Activated CD8-positive, alpha-beta memory T cell treated with anti-CD3 and anti-CD28 coated beads, Interleukin-2, amount 50 U/mL, for 24 hours (primary cell): ENCODE measurements around the gene NEB.
"Not testable (repeated sequence)": the region's sequence is repeated elsewhere in the genome, so short reads cannot be mapped to it uniquely, and the experiment has no call there.

Experiments
- DNase-seq: peaks from one replicate; pipeline ENCODE4 v3.0.0-alpha.2; 2020; ENCODE audit errors: extremely low read depth

The NEB gene

DNA sequence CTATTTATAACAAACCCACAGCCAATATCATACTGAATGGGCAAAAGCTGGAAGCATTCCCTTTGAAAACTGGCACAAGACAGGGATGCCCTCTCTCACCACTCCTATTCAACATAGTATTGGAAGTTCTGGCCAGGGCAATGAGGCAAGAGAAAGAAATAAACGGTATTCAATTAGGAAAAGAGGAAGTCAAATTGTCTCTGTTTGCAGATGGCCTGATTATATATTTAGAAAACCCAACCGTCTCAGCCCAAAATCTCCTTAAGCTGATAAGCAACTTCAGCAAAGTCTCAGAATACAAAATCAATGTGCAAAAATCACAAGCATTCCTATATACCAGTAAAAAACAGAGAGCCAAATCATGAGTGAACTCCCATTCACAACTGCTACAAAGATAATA, 176.4 kb downstream of the NEB start:
- DNase-seq = not testable (repeated sequence)

GRCh38 chr2:151556121-151556520, 178.2 kb downstream of the NEB start:
- no peak for DNase-seq

DNA sequence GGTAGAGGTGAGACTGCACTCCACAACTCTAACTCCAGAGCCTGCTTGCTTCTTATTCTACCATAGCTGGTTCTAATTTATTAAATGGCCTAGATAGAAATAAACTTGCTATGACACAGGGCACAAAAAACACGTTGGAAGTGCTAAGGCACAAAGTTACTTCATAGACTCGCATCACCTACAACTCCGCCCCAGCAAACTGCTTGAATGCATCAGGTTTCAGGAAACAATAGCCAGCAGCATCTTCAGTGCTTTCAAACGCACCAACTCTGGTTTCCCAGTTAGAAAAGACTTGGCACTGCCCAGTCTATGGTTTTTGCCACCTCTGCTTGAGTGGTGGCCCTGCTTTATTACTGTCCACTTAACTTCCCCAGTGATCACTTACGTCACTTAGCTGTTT, 182.0 kb downstream of the NEB start:
- no peak for DNase-seq

- DNase-seq = no peak
Observed at GRCh38 chr2:151551556-151551955, 182.7 kb downstream of the NEB start.

GRCh38 chr2:151549191-151549590, 185.1 kb downstream of the NEB start:
- DNase-seq = no peak

DNA sequence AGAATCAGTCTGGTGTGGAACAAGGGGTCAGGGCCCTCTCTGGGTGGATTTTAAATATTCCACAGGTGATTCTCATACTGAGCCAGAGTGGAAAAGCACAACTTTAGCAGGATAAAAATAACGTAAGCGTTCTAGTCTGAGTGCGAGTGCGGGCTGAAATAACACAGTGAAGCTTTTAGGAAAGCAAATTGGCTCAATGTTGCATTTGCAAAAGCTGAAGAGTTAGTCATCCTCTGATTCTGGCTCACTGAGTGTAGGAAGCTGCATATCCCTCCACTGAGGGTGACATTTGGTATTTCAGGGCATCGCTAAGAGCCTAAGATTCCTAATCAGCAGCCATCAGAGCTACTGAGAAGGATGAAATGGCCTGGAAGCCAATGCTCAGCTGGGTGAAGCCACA, 189.8 kb downstream of the NEB start:
- no peak for DNase-seq

GRCh38 chr2:151543876-151544275, 190.4 kb downstream of the NEB start:
- DNase-seq = no peak

DNA sequence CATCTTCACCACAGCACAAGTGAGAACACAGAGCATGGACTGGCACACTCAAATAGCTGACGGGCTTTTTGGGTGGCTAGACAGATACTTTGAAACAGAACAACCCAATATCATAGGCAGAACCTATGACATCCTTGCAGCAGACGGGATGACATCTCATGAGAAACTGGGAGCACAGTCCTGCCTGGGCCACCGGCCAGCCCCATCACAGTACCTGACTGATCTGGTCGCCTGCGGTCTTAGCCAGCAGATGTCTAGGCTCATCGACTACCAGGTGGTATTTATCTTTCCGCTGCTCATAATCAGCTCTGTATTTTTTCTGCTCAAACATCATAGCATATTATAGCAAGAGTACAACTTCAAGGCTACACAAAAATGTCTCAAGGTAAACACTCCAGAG, 200.3 kb downstream of the NEB start:
- DNase-seq = no peak

DNA sequence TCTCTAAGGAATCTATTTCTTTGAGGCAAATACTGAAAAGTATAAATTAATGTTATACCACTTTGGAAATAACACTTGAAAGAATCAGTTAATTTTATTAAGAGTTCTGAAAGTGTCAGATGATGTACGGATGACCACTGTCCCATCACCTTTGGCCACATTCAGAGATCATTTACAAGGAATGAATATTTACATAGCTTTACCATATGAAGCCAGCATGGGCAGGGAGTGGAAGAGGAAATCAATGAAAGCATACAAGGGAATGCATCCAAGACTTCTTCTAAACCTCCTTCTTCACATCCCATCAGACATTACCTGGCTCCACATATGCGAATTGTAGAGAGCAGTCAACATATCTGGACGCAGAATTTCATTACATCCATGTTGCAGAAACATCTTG, 201.1 kb downstream of the NEB start:
- DNase-seq = no peak

DNA sequence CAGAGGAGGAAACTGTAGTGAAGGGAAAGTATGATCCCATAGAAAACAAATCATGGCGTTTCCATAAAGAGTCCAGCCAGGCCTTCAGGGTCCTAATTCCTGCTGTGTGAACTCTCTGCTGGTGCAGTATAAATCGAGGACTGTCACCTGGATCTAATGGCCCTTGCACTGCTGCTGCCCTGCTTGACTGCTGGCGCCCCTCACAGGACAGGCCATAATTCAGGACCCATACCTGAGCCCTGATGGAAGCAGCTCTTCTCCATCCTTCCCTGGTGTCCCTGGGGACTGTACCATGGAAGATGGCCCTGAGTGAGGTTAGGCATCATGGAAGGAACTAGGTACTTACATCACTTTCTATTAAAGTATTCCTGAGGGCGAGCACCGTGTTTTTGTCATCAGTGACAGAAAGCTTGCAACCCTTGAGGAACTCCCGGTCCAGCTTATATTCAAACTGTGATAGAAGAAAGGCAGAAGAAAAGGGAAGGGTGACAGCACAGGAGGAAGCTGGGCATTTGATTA, 207.6 kb downstream of the NEB start:
- no peak for DNase-seq

DNA sequence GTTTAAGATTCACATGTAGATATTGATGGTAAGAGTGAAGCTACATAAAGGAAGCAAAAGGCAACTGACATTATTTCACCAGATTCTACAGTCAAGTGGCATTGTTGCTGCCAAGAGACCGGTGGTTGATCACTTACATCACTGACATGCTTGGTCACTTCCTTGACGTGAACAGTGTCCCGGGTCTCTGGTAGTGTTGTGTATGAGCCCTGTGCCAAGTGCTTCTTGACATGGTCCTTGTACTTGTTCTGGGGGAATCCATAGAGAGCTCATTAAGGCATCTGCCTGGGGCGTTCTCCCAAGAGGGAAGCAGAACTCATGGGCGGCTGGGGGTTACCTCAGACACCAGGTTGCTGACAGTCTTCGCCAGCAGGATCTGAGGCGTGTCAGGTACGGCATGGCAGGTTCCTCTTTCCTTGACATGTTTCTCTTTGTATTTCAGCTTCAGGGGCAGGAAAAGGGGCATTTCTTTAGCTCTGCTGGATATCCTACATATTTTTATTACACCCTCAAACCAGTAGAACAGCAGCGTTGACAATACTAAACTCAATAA, 208.4 kb downstream of the NEB start:
- no peak for DNase-seq

- DNase-seq = no peak
Observed at GRCh38 chr2:151523850-151524249, 210.4 kb downstream of the NEB start.

- no peak for DNase-seq
Observed at GRCh38 chr2:151522556-151522955, 211.7 kb downstream of the NEB start.

GRCh38 chr2:151520976-151521375, 213.3 kb downstream of the NEB start:
- DNase-seq = no peak

- DNase-seq = no peak
Observed at GRCh38 chr2:151518802-151519201, 215.5 kb downstream of the NEB start.

DNA sequence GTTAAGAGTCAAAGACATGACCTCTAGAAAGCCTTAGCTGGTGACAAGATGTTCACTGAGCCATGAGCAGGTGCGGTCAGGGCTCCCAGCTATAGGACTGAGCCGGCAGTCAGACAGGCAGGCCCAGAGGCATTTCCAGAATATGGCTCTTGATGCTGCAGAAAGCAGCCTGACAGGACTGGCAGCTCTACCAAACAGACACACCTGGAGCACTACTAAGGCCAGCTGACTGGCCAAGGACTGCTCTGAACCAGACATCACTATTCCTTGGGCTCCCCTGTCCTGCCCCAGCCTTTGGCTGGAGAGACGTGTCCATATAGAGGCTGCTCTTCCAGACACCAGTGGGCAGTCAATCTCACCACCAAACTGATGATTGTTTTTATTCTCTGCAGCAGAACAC, 225.8 kb downstream of the NEB start:
- no peak for DNase-seq

GRCh38 chr2:151506170-151506569, 228.1 kb downstream of the NEB start:
- no peak for DNase-seq

DNA sequence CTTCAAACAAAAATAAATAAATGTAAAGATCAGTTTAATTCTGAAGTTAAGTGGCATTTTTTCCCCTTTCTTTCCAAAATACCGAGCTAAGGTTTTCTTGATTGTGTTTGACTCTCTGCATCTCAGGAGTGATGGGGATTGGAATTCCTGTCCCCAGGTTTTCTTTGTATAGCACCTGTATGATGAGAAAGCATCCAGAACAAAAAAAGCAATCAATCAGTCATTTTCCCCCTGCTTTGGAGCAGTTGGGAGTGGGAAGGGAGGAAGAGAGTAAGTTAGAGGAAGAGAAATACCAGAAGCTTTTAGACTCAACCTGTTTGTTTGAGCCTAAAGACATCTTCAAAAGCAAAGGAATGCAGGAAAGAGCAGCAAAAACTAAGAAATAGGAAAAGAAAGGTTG, 236.1 kb downstream of the NEB start:
- no peak for DNase-seq

- DNase-seq = no peak
Observed at GRCh38 chr2:151491496-151491895, 242.8 kb downstream of the NEB start.

- DNase-seq = no peak
Observed at GRCh38 chr2:151490276-151490675, 244.0 kb downstream of the NEB start.

GRCh38 chr2:151486053-151486452, 248.2 kb downstream of the NEB start:
- no peak for DNase-seq

DNA sequence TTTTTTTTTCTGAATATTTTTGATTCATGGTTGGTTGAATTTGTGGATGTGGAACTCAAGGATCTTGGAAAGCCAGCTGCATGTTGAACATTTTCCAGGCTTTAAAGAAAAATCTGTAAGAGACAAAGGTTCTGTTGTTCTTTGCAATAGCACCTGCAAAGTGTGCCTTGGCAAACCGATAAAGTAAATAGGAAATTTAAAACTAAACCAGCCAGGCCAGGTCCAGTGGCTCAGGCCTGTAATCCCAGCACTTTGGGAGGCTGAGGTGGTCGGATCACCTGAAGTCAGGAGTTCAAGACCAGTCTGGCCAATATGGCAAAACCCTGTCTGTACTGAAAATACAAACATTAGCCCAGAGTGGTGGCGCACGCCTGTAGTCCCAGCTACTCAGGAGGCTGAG, 250.2 kb downstream of the NEB start:
- no peak for DNase-seq

GRCh38 chr2:151483546-151483945, 250.7 kb downstream of the NEB start:
- DNase-seq = no peak

DNA sequence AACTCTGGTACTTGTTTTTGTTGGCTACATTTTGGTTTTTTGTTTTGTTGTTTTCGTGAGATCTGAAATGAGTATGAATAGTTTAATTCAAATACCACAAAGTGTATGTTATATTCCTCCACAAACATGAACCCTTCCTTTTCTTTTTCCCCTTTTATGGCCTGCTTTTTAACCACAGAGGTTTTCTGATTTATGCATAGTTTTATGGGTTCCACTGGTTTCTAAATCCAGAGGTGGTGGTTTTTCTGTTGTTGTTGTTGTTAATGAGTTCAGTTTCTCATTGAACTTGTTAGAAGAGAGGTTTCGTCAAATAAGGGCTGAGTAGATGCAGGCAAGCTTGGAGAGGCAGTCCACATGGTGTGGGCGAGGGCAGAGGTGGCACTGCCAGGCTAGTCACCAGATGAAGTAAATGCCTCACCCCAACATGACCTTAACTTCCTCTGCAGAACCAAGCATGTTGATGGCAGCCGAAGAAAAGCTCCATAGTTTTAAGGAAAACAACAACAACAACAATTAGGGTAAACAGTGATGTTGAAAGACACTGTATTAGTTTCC, 252.0 kb downstream of the NEB start:
- DNase-seq = no peak
